ENCODE results near the gene STT3B. TPM values are rescaled to one million over a fixed set of nuclear protein-coding genes. Genes with fewer than 3 reads are reported as not detected.
"Not testable (repeated sequence)": the region's sequence is repeated elsewhere in the genome, so short reads cannot be mapped to it uniquely, and the experiment has no call there.

The STT3B gene
- 187 and 198 TPM in 2 replicates for total RNA-seq (2014; rRNA removed; shearing (Covaris generic))
- polyA plus RNA-seq (2015; cell fraction: cytosol; rRNA removed): 129 and 173 TPM in 2 replicates
- polyA plus RNA-seq (2015; cell fraction: nucleus; rRNA removed): 162 and 170 TPM in 2 replicates

GRCh38 chr3:31532587-31533168 is at the start of gene STT3B:
TSS of gene STT3B (plus strand) at chr3:31532925. CDS start at chr3:31532999, 74 bp downstream.
- peak; percentile 83 for DNase-seq (ENCODE audit: low read depth, low spot score)
- in situ Hi-C loops (cut with HindIII; ENCODE audit: low pct_unique_long_range_greater_than_20kb, low sequenced_read_pairs): no loop called here

DNA sequence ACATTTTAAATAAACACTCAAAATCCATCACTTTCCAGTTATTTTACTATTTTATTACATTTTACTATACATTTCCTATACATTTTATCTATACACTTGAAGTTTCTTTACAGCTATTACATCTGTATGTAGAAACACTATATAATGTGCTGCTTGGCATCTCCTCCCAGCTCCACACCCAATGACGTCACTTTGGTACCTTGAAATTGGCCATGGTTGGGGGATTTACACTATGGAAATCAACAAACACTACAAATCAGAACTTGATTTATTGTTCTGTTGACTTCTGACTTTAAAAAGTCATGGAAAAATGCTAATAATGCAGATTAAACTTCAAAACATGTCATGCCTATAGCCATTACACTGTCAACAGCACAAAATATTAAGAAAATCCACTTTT is 48.9 kb upstream of the STT3B start:
- no peak for DNase-seq (ENCODE audit: low read depth, low spot score)
- in situ Hi-C loops (cut with HindIII; ENCODE audit: low pct_unique_long_range_greater_than_20kb, low sequenced_read_pairs): no loop called here

DNA sequence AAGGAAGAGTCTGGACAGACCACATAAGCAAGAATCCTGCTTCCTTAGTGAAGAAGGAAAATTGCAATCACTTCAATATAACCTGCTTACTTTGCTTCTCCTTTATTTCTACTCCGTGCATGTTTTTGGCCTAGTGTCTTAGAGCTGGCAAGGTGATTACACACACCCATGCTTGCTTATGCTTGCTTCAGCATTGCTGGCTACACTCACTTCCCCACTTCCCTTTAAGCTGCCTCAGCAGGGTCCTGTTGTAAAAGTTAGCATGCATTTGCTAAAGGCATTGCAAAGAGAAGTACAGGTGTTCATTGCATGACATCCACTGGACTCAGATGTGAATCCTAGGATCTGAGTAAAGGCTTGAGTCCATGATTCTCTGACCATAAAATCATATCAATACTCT is 47.5 kb upstream of the STT3B start:
- in situ Hi-C loops (cut with HindIII; ENCODE audit: low pct_unique_long_range_greater_than_20kb, low sequenced_read_pairs): no loop called here
- no peak for DNase-seq (ENCODE audit: low read depth, low spot score)

DNA sequence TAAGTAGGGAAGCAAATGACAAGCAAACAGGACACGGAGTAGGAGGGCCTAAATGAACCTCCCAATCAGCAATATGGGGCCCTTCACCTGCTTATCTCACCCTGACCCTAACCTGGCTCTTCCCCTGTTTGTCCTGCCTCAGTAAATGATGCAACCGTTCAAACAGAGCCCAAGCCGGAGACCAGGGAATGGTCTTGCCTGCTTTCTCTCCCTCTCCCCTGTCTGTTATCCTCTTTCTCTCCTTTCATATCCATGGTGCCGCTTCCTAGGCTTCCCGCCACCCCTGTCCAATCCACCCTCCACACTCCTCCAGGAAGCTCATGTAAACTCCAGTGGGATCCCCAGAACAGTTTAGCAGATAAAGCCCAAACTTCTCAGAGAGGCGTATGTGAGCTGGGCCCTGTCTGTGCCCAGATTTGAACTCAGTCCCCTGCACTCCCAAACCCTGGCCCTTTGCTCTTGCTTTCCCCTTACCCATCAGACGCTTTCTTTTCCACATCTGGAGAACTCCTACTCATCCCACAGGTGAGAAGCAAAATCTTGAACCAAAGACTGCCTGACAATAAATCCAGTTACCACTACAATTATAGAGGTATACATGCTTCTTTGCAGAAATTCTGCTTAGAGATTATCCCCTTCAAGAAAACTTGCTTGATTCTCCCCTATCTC is 45.7 kb upstream of the STT3B start:
- DNase-seq (ENCODE audit: low read depth, low spot score): no peak
- in situ Hi-C loops (cut with HindIII; ENCODE audit: low pct_unique_long_range_greater_than_20kb, low sequenced_read_pairs): no loop called here

GRCh38 chr3:31488475-31489017 is 44.2 kb upstream of the STT3B start:
- no peak for DNase-seq (ENCODE audit: low read depth, low spot score)
- in situ Hi-C loops (cut with HindIII; ENCODE audit: low pct_unique_long_range_greater_than_20kb, low sequenced_read_pairs): no loop called here

DNA sequence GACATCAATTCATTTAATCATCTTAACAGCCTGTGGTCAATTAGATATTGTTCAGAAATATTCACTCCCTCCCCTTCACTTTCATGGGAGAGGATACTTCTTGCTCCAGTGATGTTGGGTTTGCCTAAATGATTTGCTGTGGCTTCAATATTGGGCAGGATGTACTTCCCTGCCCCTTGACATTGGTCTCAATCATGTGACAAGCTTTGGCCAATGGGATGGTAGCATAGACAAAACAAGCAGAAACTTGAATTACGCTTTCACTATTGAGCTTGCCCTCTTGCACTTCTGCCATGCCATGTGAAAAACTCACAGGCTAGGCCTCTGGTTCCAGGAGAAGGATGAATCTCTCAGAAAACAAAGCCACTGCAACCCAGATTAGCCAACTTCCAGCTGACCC is 42.2 kb upstream of the STT3B start:
- in situ Hi-C loops (cut with HindIII; ENCODE audit: low pct_unique_long_range_greater_than_20kb, low sequenced_read_pairs): no loop called here
- no peak for DNase-seq (ENCODE audit: low read depth, low spot score)

DNA sequence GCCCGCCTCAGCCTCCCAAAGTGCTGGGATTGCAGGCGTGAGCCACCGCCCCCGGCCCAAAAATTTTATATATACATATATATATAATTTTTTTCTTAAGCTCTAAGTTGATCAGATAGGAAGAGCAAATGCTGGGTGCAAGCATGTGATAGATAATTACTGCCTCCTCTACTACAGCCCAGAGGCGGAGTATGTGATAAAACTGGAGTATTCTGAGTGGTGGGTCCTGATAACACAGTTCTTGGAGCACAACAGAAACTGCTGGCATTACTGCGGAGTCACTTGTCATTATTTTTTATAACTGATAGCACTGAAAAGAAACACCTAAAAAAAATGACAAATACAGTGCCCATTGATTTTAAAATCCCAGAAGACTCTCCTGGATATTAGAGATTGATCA is 41.1 kb upstream of the STT3B start:
- DNase-seq (ENCODE audit: low read depth, low spot score): no peak
- in situ Hi-C loops (cut with HindIII; ENCODE audit: low pct_unique_long_range_greater_than_20kb, low sequenced_read_pairs): no loop called here

- DNase-seq (ENCODE audit: low read depth, low spot score): no peak
- in situ Hi-C loops (cut with HindIII; ENCODE audit: low pct_unique_long_range_greater_than_20kb, low sequenced_read_pairs): no loop called here
Measured at GRCh38 chr3:31493149-31493548, 39.6 kb upstream of the STT3B start.

DNA sequence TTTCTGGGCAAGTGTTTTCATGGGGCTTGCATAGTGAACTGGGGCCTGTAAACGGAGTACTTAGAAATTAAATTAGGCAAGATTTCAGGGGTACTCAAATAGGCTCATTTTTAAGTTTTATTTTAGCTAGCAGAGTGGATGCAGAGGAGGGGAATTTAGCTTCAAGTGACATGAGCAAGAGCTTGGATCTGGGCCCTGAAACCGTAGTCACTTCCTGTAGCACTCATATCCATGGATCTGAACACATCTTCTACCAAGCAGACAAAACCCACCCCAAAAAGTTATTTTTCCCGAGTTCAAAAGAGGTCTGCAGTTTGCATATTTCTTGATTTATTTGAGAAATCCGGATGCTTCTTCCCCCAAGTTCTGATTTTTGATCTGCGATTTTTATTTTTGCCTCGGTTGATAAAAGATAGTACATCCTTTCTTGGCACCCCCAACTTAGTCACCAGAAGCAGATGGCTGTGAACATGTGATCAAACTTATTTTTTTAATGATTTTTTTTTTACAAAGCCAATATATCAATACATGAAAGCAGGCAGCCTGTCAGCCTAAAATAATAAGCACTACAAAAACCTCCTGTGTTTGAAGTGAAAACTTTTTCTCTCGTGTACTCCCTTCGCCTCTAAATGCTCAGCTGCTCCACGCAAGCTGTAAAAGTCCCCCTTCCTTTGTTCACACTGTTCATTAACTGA is 36.6 kb upstream of the STT3B start:
- no peak for DNase-seq (ENCODE audit: low read depth, low spot score)
- in situ Hi-C loops (cut with HindIII; ENCODE audit: low pct_unique_long_range_greater_than_20kb, low sequenced_read_pairs): no loop called here

DNA sequence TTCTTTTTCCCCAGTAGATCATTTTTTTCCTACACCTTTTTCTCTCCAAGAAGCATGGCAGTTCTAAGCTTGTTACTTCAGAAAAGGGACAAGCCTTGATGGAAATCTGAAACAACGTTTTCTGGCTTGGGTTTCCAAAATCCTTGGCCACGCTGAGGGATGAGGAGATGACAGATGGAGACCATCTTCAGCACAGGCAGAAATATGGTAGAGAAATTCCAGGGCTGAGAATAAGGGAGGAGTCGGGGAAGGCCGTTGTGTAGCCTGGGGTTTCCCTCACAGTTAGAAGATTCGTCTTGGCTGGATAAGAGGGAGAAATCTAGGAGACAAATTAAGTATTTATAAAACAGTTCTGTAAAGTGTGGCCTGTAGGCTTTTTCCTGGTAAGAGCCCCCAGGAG is 33.9 kb upstream of the STT3B start:
- no peak for DNase-seq (ENCODE audit: low read depth, low spot score)
- in situ Hi-C loops (cut with HindIII; ENCODE audit: low pct_unique_long_range_greater_than_20kb, low sequenced_read_pairs): no loop called here

GRCh38 chr3:31499281-31499680 is 33.4 kb upstream of the STT3B start:
- in situ Hi-C loops (cut with HindIII; ENCODE audit: low pct_unique_long_range_greater_than_20kb, low sequenced_read_pairs): no loop called here
- no peak for DNase-seq (ENCODE audit: low read depth, low spot score)

DNA sequence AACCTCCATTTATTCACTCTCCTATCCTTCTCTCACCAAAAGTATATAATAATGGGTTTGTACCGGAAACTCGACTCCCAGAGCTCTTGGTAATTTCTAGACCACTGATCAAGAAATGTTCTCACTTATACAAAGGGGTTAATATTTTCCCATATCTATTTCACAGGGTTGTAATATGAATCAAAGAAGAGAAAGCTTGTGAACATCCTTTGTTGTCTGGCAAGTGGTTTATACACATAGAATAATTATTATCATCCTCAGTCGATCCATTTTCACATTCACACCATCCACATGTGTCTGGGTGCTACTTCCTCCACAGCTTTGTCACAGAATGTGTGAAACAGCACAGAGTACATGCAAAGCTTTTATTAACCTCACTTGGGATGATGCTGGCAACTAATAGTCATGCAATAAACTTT is 29.9 kb upstream of the STT3B start:
- no peak for DNase-seq (ENCODE audit: low read depth, low spot score)
- in situ Hi-C loops (cut with HindIII; ENCODE audit: low pct_unique_long_range_greater_than_20kb, low sequenced_read_pairs): no loop called here

GRCh38 chr3:31503456-31503855 is 29.3 kb upstream of the STT3B start:
- DNase-seq (ENCODE audit: low read depth, low spot score): no peak
- in situ Hi-C loops (cut with HindIII; ENCODE audit: low pct_unique_long_range_greater_than_20kb, low sequenced_read_pairs): no loop called here

GRCh38 chr3:31504230-31504629 is 28.5 kb upstream of the STT3B start:
- in situ Hi-C loops (cut with HindIII; ENCODE audit: low pct_unique_long_range_greater_than_20kb, low sequenced_read_pairs): no loop called here
- no peak for DNase-seq (ENCODE audit: low read depth, low spot score)

- in situ Hi-C loops (cut with HindIII; ENCODE audit: low pct_unique_long_range_greater_than_20kb, low sequenced_read_pairs): no loop called here
- no peak for DNase-seq (ENCODE audit: low read depth, low spot score)
Measured at GRCh38 chr3:31505371-31506048, 27.2 kb upstream of the STT3B start.

GRCh38 chr3:31506515-31506914 is 26.2 kb upstream of the STT3B start:
- in situ Hi-C loops (cut with HindIII; ENCODE audit: low pct_unique_long_range_greater_than_20kb, low sequenced_read_pairs): not testable (repeated sequence)

GRCh38 chr3:31508452-31509146 is 24.1 kb upstream of the STT3B start:
- DNase-seq (ENCODE audit: low read depth, low spot score): no peak
- in situ Hi-C loops (cut with HindIII; ENCODE audit: low pct_unique_long_range_greater_than_20kb, low sequenced_read_pairs): no loop called here

More at GRCh38 chr3:31506515-31506914, 26.2 kb upstream of the STT3B start:
- DNase-seq (ENCODE audit: low read depth, low spot score): not testable (repeated sequence)

All from SK-MEL-5 (cell line).